M059J (cell line): Measurements from ENCODE around the gene MAEL. TPM values are rescaled to one million over a fixed set of nuclear protein-coding genes. Genes with fewer than 3 reads are reported as not detected.
A peak's percentile ranks its signal among the peaks of the same experiment; 100 is the strongest.

Experiments used
- DNase-seq: peaks from one replicate; pipeline ENCODE4 v3.0.0-alpha.2; 2012; ENCODE audit warnings: low read depth
- total RNA-seq: library from RNA; depleted of rRNA; stranded (reverse); fragments of >200 nt; shearing (Covaris generic); gene quantifications from 2 replicates; pipeline ENCODE4 v1.2.3, GENCODE V29; 2014; rRNA removed

MAEL gene
- total RNA-seq, 1 experiment from 2014 or later, result 0.52 TPM

DNA sequence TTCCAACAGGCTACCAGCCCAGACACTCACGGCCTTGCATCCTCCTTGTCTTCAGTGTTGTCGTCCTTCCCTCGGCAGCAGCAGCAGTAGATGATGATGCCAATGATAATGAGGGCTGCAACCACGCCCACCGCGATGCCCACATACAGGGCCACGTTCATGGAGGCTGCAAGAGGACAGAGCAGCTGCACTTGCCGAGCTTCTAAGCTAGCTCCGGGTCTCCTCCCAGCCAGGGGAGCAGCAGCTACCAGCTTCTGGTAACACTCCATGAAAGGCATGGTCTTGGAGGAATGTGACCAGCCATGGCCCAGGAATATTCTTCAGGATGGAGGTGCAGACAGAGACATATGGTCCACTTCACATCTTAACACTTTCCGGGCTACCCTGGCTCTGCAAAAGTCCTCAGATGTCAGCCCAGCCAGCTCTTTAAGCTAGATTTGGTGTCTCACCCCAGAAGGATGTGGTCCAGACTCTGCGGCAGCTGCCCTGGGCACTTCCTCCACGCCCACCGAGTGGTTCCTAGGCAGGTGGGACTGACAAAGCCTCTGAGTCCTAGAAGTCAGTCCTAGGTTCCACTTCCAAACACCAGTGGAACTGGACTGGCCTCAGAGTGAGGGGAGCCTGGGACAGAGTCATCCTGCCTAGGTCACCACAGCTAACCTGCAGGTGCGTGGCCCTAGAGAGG, 66.0 kb downstream of the MAEL start:
- DNase-seq, result peak; percentile 30

DNA sequence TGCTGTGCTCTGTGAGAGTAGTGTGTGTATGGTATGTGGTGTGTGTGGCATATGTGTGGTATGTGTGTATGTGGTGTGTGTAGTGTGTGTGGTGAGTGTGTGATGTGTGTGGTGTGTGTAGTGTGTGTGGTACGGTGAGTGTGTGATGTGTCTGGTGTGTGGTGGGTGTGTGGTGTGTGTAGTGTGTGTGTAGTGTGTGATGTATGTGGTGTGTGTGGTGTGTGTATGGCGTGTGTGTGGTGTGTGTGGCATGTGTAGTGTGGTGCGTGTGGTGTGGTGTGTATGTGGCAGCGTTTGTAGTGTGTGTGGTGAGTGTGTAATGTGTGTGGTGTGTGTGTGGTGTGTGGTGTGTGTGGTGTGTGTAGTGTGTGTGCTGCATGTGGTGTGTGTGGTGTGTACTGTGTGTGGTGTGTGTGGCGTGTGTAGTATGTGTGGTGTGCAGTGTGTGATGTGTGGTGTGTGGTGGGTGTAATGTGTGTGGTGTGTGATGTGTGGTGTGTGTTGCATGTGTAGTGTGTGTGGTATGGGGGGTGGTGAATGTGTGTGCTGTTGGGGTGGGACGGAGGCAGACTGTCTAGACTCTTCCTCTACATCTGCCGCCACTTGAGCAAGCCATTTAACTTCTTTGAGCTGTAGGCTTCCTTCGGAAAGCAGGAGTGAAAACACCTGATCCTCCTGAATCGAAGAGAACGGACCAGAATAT, 67.6 kb downstream of the MAEL start:
- DNase-seq, result no peak

DNA sequence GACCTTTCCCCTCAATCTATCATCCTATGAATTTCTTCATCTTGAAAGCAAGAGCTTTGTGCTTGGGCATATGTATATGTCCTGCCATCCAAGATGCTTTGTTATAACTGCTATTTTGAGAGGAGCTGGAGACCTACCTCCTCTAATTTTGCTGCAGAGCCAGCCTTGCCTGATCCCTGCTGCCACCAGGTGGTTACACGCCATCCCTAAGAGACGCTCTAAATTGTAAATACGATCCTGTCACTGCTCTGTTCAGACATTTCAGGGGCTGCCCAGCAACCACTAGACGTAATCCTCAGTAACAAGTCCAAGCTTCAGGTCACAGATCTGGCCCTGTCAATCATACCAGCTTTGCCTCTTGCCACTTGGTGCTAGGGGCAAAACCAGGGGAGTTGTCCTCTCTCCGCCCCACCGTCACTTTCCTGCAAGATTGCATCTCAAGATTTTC, 68.2 kb downstream of the MAEL start:
- DNase-seq, result peak; percentile 77

DNA sequence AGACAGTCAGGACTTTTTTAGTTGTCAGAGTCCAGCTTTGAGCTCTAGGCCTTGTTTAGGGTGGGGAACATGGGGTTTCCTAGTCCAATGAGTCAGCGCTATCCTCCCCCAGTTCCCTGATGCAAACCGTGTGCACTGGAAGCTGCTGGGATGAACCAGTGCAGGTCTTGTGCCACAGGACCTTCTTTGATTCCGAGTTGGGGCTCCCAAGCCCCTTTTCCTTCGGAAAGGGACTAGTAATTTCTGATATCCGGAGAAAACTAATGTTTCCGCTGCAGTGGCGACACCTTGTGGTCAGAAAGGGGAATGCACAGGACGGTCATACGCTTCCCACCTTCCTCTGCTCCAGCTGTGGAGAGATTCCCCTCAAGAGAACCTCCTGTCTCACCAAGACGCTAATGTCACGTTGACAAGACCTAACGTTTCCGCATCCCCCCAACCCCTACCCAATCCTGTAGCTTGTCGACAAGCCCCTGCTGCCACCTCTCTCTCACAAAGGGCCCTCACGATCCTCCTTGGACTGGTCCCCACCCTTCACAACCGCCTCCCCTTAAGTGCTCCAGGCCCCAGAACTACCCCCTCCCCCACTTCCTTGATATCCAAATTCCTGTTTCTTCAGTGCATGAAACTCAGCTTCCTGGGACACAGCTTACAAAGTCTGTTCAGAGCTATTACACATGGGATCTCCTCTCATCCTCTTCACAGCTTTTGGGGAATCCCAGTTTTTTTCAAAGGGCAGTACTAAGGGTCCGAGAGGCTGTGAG, 70.1 kb downstream of the MAEL start:
- peak; percentile 71 for DNase-seq

DNA sequence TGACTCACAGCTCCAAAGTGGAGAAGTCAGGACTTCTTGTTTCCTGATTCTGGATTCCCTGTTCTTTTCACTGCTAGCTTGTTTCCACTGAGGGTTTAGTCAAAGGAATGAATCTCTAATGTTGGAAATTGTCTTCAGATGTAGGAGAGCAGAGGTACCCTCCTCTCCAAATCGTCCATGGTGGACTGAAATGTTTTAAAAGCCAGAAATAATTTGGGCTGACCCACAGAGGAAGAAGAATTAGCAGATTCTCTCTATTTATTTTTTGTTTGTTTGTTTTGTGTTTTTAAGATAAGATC, 70.7 kb downstream of the MAEL start:
- no peak for DNase-seq

DNA sequence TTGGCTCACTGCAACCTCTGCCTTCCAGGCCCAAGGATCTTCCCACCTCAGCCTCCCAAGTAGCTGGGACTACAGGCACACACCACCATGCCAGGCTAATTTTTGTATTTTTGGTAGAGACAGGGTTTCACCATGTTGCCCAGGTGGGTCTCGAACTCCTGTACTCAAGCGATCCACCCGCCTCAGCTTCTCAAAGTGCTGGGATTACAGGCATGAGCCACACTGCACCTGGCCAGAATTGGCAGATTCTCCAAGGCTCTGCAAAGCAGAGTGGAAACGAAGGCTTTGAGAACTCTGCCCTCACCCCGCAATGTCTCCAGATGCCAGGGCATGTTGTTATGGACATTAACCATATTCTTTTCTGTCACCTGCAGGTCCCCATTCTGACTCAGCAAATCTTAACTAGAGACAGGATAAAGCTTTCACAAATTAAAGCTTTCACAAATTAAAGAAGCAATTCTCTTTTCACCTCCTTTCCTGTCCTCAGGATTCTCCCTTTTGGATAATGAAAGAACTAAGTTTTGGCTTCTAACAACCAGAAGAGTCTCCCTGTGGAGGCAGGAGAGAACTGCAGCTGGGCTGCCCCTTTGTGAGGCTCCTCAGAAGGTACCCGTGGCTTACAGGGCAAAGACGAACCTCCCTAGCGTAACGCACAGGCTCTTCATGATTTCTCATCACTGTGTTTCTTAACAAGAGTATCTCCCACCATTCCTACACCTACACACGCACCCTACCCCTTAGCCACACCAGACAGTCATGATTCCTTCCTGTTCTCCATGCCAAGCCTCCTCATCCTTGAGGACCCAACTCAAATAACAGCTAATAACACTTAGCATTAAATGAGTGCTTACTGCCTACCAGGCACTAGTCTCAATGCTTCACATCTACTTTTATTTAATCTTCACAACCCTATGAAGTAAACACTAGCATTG, 71.3 kb downstream of the MAEL start:
- peak; percentile 47 for DNase-seq

DNA sequence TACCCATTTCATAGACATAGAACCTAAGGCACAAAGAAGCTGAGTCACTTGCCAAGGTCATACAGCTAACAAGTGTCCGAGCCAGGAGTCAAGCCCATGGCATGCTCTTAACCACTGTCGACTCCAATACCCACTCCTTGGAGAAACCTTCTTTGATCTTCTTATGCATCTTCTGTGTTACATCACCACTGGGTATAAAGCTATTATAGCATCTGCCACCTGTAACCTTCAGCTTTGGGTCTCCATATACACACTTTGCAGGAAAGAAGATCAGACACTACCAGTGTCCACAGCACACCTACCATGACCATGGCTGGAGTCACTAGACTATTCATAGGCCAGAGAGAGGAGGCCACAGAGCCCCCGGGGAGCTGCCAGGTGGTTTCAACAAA, 72.0 kb downstream of the MAEL start:
- no peak for DNase-seq

DNA sequence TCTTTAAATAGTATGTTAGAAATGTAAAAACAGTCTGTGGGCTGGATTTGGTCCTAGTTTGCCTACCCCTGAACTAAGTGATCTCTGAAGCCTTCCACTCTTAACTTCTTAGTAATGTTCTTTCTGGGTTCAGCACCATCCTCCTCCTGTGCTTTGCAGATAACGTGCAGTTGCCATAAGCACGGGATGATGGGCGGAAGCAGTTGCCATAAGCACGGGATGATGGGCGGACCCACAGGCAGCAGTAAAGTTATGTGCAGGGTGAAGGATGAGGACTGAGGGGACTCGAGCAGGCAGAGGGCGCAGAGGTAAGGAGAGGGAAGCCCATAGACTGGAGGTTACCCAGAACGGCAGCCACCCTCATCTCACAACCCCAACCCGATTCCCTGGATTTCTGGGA, 75.5 kb downstream of the MAEL start:
- DNase-seq, result no peak

DNA sequence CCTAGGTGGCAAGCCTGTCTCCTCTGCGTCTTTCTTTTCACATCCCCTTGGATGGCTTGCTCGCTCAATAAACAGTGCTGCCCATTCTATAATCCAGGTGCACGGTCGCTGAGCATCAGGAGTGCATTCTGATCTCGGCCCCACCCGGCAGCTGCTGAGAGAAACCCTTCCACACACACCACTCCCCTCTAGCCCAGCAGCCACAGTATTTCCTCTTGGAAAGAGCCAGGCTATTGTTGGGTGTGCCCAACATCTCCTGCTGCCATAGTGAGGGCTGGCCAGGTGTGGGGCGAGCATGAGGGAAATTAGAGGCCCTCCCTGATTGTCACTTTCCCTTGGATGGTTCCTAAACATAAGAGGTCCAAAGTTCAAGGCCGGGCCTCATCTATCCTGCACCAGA, 76.4 kb downstream of the MAEL start:
- no peak for DNase-seq

DNA sequence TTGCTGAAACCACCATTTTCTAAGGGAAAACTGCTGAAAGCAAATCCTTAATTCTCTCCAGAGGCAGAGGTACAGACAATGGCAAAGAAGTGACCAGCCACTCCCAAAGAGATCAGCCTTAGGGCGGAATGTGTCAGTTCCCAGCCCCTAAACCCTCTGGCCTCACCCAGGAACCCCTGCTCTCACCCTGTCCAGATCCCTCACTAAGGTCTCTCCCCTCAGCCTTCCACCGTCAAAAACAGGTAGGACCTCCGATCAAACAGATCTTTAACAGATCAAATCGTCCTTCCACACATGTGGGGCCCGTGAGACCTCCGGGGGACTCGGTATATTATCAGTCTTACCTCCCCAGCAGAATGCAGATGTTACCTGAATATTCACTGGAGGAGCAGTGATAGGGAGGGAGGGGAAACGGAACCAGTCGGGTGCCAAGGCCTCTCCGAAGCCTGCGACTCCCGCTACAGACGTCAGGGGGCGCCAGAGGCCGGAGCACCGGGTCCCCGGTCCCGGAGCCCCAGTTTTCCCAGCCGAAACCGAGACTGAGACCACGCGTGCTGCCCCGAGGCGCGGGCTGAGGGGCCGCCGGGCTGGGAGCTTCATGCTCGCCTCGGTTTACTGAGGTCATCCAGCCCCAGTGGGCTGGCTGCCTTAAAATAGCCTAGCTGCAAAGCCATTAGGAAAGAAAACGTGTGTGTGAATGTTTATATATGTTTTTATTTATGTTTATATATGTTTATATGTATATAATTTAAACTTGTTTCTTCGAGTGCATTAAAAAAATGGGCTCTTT, 77.4 kb downstream of the MAEL start:
- DNase-seq, result peak; percentile 66

DNA sequence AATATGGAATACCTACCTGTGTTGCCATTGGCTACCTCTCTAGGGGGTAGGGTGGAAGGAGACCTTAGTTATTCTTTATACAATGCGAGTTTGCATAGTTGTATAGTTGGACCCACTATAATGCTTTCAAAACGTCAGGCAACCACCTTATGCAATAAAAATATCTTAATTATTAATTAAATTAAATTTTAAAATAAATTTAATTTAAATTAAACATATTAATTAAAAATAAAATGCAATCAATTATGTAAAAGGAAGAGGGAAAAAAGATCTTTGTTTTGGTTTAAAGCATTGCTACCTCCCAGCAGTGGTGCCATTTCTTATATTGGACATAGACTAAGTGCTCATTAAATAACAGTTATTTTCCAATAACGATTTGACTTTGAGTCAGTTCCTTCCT, 78.8 kb downstream of the MAEL start:
- no peak for DNase-seq

DNA sequence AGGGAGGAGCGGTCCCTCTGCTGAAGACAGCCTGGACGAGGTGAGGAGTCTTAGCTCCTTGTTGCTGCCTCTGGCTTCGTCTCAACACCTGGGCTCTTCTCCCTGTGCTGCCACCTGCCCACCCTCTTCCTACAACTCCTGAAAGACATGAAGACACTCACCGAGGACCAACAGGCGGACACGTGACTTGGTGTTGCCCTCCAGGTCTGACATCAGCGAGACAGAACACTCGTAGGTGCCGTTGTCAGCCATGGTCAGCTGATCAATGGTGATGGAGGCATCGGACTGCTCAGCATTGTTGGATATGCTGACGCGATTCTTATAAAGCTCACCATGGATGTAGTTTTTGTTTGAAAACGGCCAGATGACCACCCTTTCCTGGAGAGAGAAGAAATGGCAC, 79.7 kb downstream of the MAEL start:
- no peak for DNase-seq

DNA sequence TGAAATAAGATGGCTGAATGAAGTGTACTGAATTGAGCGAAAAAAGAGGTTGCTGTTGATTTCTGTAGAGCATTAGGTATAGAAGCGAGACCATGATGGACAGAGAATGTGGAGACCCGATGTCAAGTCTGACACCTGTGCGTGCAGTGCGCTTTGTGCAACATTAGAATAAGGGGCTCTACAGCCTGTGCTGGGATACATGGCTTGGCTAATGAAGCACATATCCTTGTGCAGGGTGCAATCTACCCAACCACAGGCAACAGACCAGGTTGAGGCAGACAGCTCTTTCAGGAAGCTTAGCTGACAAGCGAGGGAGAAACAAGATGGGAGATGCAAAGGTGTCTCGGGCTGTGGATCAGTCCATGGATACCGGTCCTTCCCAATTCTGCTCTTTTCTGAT, 82.2 kb downstream of the MAEL start:
- no peak for DNase-seq

Other genes with a start within 250 kb of the MAEL start
- gene POGK, start 149.8 kb upstream of the MAEL start, total RNA-seq, result 15.9 and 28.7 TPM in 2 replicates
- 14.0 and 15.1 TPM in 2 replicates for gene TADA1, start 113.0 kb upstream of the MAEL start, total RNA-seq
- 6.9 and 21.5 TPM in 2 replicates for gene ILDR2, start 13.7 kb upstream of the MAEL start, total RNA-seq
- 0.02 and 0.12 TPM in 2 replicates for gene GPA33, start 101.1 kb downstream of the MAEL start, total RNA-seq
- gene STYXL2, start 104.8 kb downstream of the MAEL start, total RNA-seq, result 0.02 TPM in 1 of 2 replicates, not detected in the other
- gene POU2F1, start 231.6 kb downstream of the MAEL start, total RNA-seq, result 5.5 and 6.2 TPM in 2 replicates